Measurements from ENCODE around the gene CD84. TPM values are rescaled to one million over a fixed set of nuclear protein-coding genes. Genes with fewer than 3 reads are reported as not detected.
"Not testable (repeated sequence)": the region's sequence is repeated elsewhere in the genome, so short reads cannot be mapped to it uniquely, and the experiment has no call there.

CD84 gene
- total RNA-seq, 1 donor from 2014 or later, result not detected

- Mint-ChIP-seq H3K27me3 (peaks cover 31% of the 10 kb centered on the region), H3K4me3 (no peak overlapping the region), H3K36me3 (no peaks in the 10 kb centered on the region), H3K27ac (no peak overlapping the region), H3K9me3 (no peaks in the 10 kb centered on the region), H3K4me1 (ENCODE audit: unreplicated experiment) (no peaks in the 10 kb centered on the region)
- DNase-seq (ENCODE audit: extremely low spot score, unreplicated experiment), result no peak
- TF ChIP-seq, protein P1, sequence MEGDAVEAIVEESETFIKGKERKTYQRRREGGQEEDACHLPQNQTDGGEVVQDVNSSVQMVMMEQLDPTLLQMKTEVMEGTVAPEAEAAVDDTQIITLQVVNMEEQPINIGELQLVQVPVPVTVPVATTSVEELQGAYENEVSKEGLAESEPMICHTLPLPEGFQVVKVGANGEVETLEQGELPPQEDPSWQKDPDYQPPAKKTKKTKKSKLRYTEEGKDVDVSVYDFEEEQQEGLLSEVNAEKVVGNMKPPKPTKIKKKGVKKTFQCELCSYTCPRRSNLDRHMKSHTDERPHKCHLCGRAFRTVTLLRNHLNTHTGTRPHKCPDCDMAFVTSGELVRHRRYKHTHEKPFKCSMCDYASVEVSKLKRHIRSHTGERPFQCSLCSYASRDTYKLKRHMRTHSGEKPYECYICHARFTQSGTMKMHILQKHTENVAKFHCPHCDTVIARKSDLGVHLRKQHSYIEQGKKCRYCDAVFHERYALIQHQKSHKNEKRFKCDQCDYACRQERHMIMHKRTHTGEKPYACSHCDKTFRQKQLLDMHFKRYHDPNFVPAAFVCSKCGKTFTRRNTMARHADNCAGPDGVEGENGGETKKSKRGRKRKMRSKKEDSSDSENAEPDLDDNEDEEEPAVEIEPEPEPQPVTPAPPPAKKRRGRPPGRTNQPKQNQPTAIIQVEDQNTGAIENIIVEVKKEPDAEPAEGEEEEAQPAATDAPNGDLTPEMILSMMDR (conservative IDR thresholded peaks at IDR 0.05), result no peak
These were observed 9.5 kb downstream of the CD84 start for GRCh38 chr1:160569806-160570205.

GRCh38 chr1:160567858-160568682 lies 11.2 kb downstream of the CD84 start:
- Mint-ChIP-seq H3K4me3 (no peak overlapping the region), H3K27me3 (peaks cover 25% of the 10 kb centered on the region), H3K36me3 (no peaks in the 10 kb centered on the region), H3K27ac (no peak overlapping the region), H3K9me3 (no peaks in the 10 kb centered on the region), H3K4me1 (ENCODE audit: unreplicated experiment) (no peaks in the 10 kb centered on the region)
- TF ChIP-seq, protein P1 (conservative IDR thresholded peaks at IDR 0.05), result no peak
- no peak for DNase-seq (ENCODE audit: extremely low spot score, unreplicated experiment)

GRCh38 chr1:160567341-160567740 lies 12.0 kb downstream of the CD84 start:
- Mint-ChIP-seq H3K27ac (no peak overlapping the region), H3K27me3 (peaks cover 23% of the 10 kb centered on the region), H3K36me3 (no peaks in the 10 kb centered on the region), H3K4me1 (ENCODE audit: unreplicated experiment) (no peaks in the 10 kb centered on the region), H3K4me3 (no peak overlapping the region), H3K9me3 (no peaks in the 10 kb centered on the region)
- TF ChIP-seq, protein P1 (conservative IDR thresholded peaks at IDR 0.05), result no peak
- no peak for DNase-seq (ENCODE audit: extremely low spot score, unreplicated experiment)

DNA sequence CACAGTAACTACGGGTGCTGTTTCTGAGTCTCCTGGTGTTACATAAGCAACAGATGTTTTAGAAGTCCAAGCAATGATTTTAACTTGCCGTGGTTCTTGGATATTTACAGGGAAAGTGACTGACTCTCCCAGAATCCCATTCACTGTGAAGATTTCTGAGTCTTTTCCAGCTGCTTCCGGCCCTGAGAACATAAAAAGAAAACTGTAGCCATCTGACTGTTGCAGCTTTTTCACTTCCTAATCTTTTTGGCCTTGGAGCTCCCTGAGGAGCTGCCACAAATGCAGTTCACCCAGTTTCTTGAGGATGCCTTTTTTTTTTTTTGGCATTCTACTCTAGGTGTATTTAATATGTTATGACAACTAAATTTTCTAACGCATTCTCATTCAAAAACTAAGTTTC lies 13.7 kb downstream of the CD84 start:
- TF ChIP-seq, protein P1 (conservative IDR thresholded peaks at IDR 0.05), result no peak
- no peaks in the 10 kb centered on the region for H3K4me1 Mint-ChIP-seq (ENCODE audit: unreplicated experiment)

DNA sequence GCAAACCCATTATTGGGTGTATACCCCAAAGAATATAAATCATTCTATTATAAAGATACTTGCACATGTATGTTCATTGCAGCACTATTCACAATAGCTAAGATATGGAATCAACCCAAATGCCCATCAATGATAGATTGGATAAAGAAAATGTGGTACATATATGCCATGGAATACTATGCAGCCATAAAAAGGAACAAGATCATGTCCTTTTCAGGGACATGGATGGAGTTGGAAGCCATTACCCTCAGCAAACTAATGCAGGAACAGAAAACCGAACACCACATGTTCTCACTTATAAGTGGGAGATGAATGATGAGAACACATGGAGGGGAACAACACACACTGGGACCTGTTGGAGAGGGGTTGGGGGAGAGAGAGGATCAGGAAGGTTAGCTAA lies 16.1 kb downstream of the CD84 start:
- not testable (repeated sequence) for DNase-seq (ENCODE audit: extremely low spot score, unreplicated experiment); H3K36me3 Mint-ChIP-seq; H3K4me3 Mint-ChIP-seq; H3K4me1 Mint-ChIP-seq (ENCODE audit: unreplicated experiment); H3K27ac Mint-ChIP-seq
- Mint-ChIP-seq H3K9me3 (peaks cover 10% of the 10 kb centered on the region), H3K27me3 (peaks cover 26% of the 10 kb centered on the region)

More for the DNA sequence above, 13.7 kb downstream of the CD84 start:
- Mint-ChIP-seq H3K36me3 (no peaks in the 10 kb centered on the region), H3K27me3 (peaks cover 17% of the 10 kb centered on the region), H3K9me3 (peaks cover 10% of the 10 kb centered on the region), H3K27ac (no peak overlapping the region), H3K4me3 (no peak overlapping the region)
- no peak for DNase-seq (ENCODE audit: extremely low spot score, unreplicated experiment)

DNA sequence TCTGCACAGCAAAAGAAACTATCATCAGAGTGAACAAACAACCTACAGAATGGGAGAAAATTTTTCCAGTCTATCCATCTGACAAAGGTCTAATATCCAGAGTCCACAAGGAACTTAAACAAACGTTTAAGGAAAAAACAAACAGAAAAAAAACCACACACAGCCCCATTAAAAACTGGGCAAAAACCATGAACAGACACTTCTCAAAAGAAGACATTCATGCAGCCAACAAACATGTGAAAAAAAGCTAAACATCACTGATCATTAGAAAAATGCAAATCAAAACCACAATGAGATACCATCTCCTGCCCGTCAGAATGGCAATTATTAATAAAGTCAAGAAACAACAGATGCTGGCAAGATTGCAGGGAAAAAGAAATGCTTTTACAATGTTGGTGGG lies 16.6 kb downstream of the CD84 start:
- not testable (repeated sequence) for H3K4me3 Mint-ChIP-seq; DNase-seq (ENCODE audit: extremely low spot score, unreplicated experiment); H3K36me3 Mint-ChIP-seq; H3K27ac Mint-ChIP-seq; H3K4me1 Mint-ChIP-seq (ENCODE audit: unreplicated experiment)
- Mint-ChIP-seq H3K27me3 (peaks cover 26% of the 10 kb centered on the region), H3K9me3 (peaks cover 10% of the 10 kb centered on the region)
